H1 (cell line): ENCODE measurements around the gene ETV2. TPM values are rescaled to one million over a fixed set of nuclear protein-coding genes. Genes with fewer than 3 reads are reported as not detected.

ENCODE experiments used
- CTCF ChIA-PET: fragments of 300-600 bp; sonication (Branson Sonifier 250); formaldehyde crosslinking; loops from one replicate; lab custom pipeline; 2021; ENCODE audit not compliant: partially characterized antibody; lab: Charles Lee
- POLR2A ChIA-PET: fragments of 300-600 bp; sonication (Branson Sonifier 250); formaldehyde crosslinking; loops from one replicate; lab custom pipeline; 2021; ENCODE audit warnings: inconsistent platforms; ENCODE audit not compliant: partially characterized antibody; lab: Charles Lee
- DNase-seq, 2 experiments: peaks; one replicate each; pipeline versions ENCODE4 v3.0.0 to v3.0.0-alpha.2; 2010 to 2022; ENCODE audit warnings: low spot score in 2 of 2, low read depth in 1 of 2, mixed read lengths in 1 of 2
- FAIRE-seq: peaks from 2 replicates; lab custom pipeline; 2011; peaks lifted over from hg19 to GRCh38; lab: Jason Lieb, UNC
- H2AFZ ChIP-seq: 2 replicates; pipeline ENCODE4 v1.8.1; 2012; ENCODE audit warnings: low read length, inconsistent platforms
- H2AK5ac ChIP-seq: 2 replicates; pipeline ENCODE4 v1.6.1; 2013; ENCODE audit warnings: low read depth, low read length
- H2BK120ac ChIP-seq: replicated peaks from 2 replicates; pipeline ENCODE3; 2013; ENCODE audit warnings: low read depth, low read length, inconsistent platforms
- H2BK12ac ChIP-seq: 2 replicates; pipeline ENCODE4 v1.6.1; 2013; ENCODE audit warnings: low read depth, low read length
- H2BK15ac ChIP-seq: 2 replicates; pipeline ENCODE4 v1.6.1; 2013; ENCODE audit warnings: low read length
- H2BK20ac ChIP-seq: 2 replicates; pipeline ENCODE4 v1.6.1; 2013; ENCODE audit warnings: low read length
- H2BK5ac ChIP-seq: 2 replicates; pipeline ENCODE4 v1.6.1; 2013; ENCODE audit warnings: low read depth, low read length
- H3K14ac ChIP-seq: 2 replicates; pipeline ENCODE4 v1.6.1; 2013; ENCODE audit warnings: inconsistent platforms; ENCODE audit not compliant: insufficient read length
- H3K18ac ChIP-seq: 2 replicates; pipeline ENCODE4 v1.6.1; 2013; ENCODE audit warnings: low read length; ENCODE audit errors: extremely low read depth
- H3K23ac ChIP-seq: 2 replicates; pipeline ENCODE4 v1.6.1; 2013; ENCODE audit warnings: inconsistent platforms; ENCODE audit not compliant: insufficient read length
- H3K23me2 ChIP-seq: 2 replicates; pipeline ENCODE4 v1.6.1; 2013; ENCODE audit warnings: low read depth, low read length
- H3K27ac ChIP-seq: 2 replicates; pipeline ENCODE4 v1.6.1; 2011; ENCODE audit warnings: low read depth, low read length, inconsistent platforms
- H3K27me3 ChIP-seq, 4 experiments: replicated peaks in 1 of 4; 1 replicate in 1 of 4; 2 replicates in 3 of 4; pipeline versions ENCODE4 v1.6.1 to v1.8.1; 2011 to 2013; ENCODE audit warnings: low read length in 3 of 4, mild to moderate bottlenecking in 3 of 4, inconsistent platforms in 2 of 4, mixed read lengths in 2 of 4, moderate library complexity in 1 of 4; ENCODE audit not compliant: control insufficient read depth in 3 of 4, insufficient read depth in 3 of 4; ENCODE audit errors: extremely low read depth in 1 of 4
- H3K36me3 ChIP-seq, 4 experiments: 2 replicates each; pipeline versions ENCODE4 v1.6.1 to v1.8.1; 2011 to 2013; ENCODE audit warnings: mild to moderate bottlenecking in 4 of 4, low read length in 3 of 4, moderate library complexity in 2 of 4, control low read depth in 1 of 4, inconsistent platforms in 1 of 4; ENCODE audit not compliant: insufficient read depth in 4 of 4, control insufficient read depth in 2 of 4
- H3K4ac ChIP-seq: replicated peaks from 2 replicates; pipeline ENCODE3; 2013; ENCODE audit warnings: low read length, low read depth, mixed read lengths, inconsistent platforms; ENCODE audit not compliant: insufficient read length
- H3K4me1 ChIP-seq, 4 experiments: replicated peaks in 1 of 4; 1 replicate in 1 of 4; 2 replicates in 3 of 4; pipeline versions ENCODE4 v1.6.1 to v1.8.1; 2011 to 2013; ENCODE audit warnings: low read length in 3 of 4, inconsistent platforms in 2 of 4, mixed read lengths in 1 of 4; ENCODE audit not compliant: insufficient read depth in 4 of 4, control insufficient read depth in 3 of 4
- H3K4me2 ChIP-seq, 2 experiments: 2 replicates each; pipeline versions ENCODE4 v1.6.1 to v1.8.1; 2011 to 2013; ENCODE audit warnings: low read depth in 2 of 2, low read length in 2 of 2, control low read depth in 1 of 2, inconsistent platforms in 1 of 2, mild to moderate bottlenecking in 1 of 2; ENCODE audit not compliant: insufficient read depth in 1 of 2
- H3K4me3 ChIP-seq, 4 experiments: fragments of 200-600, 300-600 bp in 1 of 4; sonication (generic), shearing (Covaris generic), sonication (Bioruptor Twin) in 1 of 4; 2 replicates each; pipeline versions ENCODE4 v1.5.1 to v1.8.1; 2011 to 2016; ENCODE audit warnings: low read length in 4 of 4, low read depth in 3 of 4, control low read depth in 2 of 4, inconsistent platforms in 2 of 4, mild to moderate bottlenecking in 2 of 4, mixed read lengths in 1 of 4, moderate library complexity in 1 of 4; ENCODE audit not compliant: insufficient read depth in 2 of 4; ENCODE audit errors: extremely low read depth in 1 of 4
- H3K56ac ChIP-seq: replicated peaks from 2 replicates; pipeline ENCODE3; 2013; ENCODE audit warnings: low read depth, mild to moderate bottlenecking, mixed read lengths, low read length, inconsistent platforms; ENCODE audit not compliant: insufficient read length
- H3K79me1 ChIP-seq: 2 replicates; pipeline ENCODE4 v1.6.1; 2013; ENCODE audit warnings: low read depth, low read length, control low read depth
- H3K79me2 ChIP-seq, 2 experiments: 2 replicates each; pipeline versions ENCODE4 v1.6.1 to v1.8.1; 2012 to 2013; ENCODE audit warnings: low read length in 2 of 2, mild to moderate bottlenecking in 2 of 2, inconsistent platforms in 1 of 2; ENCODE audit not compliant: insufficient read depth in 2 of 2, control insufficient read depth in 1 of 2
- H3K9ac ChIP-seq, 4 experiments: replicated peaks in 1 of 4; 1 replicate in 1 of 4; 2 replicates in 3 of 4; pipeline versions ENCODE4 v1.6.1 to v1.8.1; 2011 to 2013; ENCODE audit warnings: low read depth in 3 of 4, low read length in 3 of 4, control low read depth in 2 of 4, mild to moderate bottlenecking in 2 of 4, moderate library complexity in 2 of 4, inconsistent platforms in 1 of 4; ENCODE audit errors: extremely low read depth in 1 of 4
- H3K9me3 ChIP-seq, 2 experiments: 2 replicates each; pipeline versions ENCODE4 v1.6.1 to v1.8.1; 2012 to 2013; ENCODE audit warnings: mild to moderate bottlenecking in 2 of 2, moderate library complexity in 2 of 2, control low read depth in 1 of 2, inconsistent platforms in 1 of 2, low read depth in 1 of 2, low read length in 1 of 2, mixed read lengths in 1 of 2; ENCODE audit not compliant: insufficient read depth in 2 of 2
- H4K20me1 ChIP-seq, 2 experiments: replicated peaks in 1 of 2; 2 replicates each; pipeline versions ENCODE3 to v1.8.1; 2011 to 2013; ENCODE audit warnings: inconsistent platforms in 2 of 2, low read length in 2 of 2, mild to moderate bottlenecking in 1 of 2; ENCODE audit not compliant: insufficient read depth in 2 of 2, control insufficient read depth in 1 of 2
- H4K5ac ChIP-seq: 2 replicates; pipeline ENCODE4 v1.6.1; 2013; ENCODE audit warnings: low read length, low read depth, mixed read lengths, inconsistent platforms; ENCODE audit not compliant: insufficient read length
- H4K8ac ChIP-seq: 2 replicates; pipeline ENCODE4 v1.8.0; 2013; ENCODE audit warnings: mild to moderate bottlenecking, moderate library complexity, low read length, inconsistent platforms; ENCODE audit not compliant: insufficient read depth; ENCODE audit errors: extremely low read depth
- H4K91ac ChIP-seq: replicated peaks from 2 replicates; pipeline ENCODE3; 2013; ENCODE audit warnings: low read length, mixed read lengths, inconsistent platforms; ENCODE audit not compliant: insufficient read length
- CEBPB ChIP-seq: IDR thresholded peaks from 2 replicates; pipeline ENCODE4 v1.6.1; 2012; ENCODE audit warnings: low read depth, low read length
- CHD1 ChIP-seq: IDR thresholded peaks from 2 replicates; pipeline ENCODE4 v1.6.1; 2012; ENCODE audit warnings: low read depth, low read length, improper control_type of control experiment
- CTBP2 ChIP-seq: IDR thresholded peaks from 2 replicates; pipeline ENCODE4 v1.7.0; 2011; ENCODE audit warnings: borderline replicate concordance, mild to moderate bottlenecking, moderate library complexity, mixed read lengths, low read length; ENCODE audit not compliant: insufficient read depth, insufficient read length
- CTCF ChIP-seq, 3 experiments: IDR thresholded peaks; 1 replicate in 2 of 3; 2 replicates in 1 of 3; pipeline versions ENCODE4 v1.5.1 to v1.6.1; 2011; ENCODE audit warnings: low read length in 3 of 3, mild to moderate bottlenecking in 3 of 3, inconsistent platforms in 2 of 3, low read depth in 1 of 3, moderate library complexity in 1 of 3; ENCODE audit not compliant: insufficient read depth in 1 of 3; ENCODE audit errors: control extremely low read depth in 1 of 3
- FOSL1 ChIP-seq: IDR thresholded peaks from 2 replicates; pipeline ENCODE4 v1.6.1; 2011; ENCODE audit warnings: mild to moderate bottlenecking, low read depth, low read length, moderate library complexity; ENCODE audit not compliant: insufficient read depth
- RAD21 ChIP-seq, 2 experiments: IDR thresholded peaks in 1 of 2; conservative IDR thresholded peaks in 1 of 2; 2 replicates each; pipeline ENCODE4 v1.6.1; 2011; ENCODE audit warnings: low read depth in 2 of 2, low read length in 2 of 2, improper control_type of control experiment in 1 of 2, inconsistent platforms in 1 of 2, mild to moderate bottlenecking in 1 of 2, moderate library complexity in 1 of 2
- SP2 ChIP-seq: IDR thresholded peaks from 2 replicates; pipeline ENCODE4 v1.6.1; 2012; ENCODE audit warnings: mild to moderate bottlenecking, low read length, inconsistent platforms
- TEAD4 ChIP-seq: IDR thresholded peaks from 2 replicates; pipeline ENCODE4 v1.6.1; 2012; ENCODE audit warnings: low read depth, low read length, inconsistent platforms, mixed read lengths
- WGBS, 2 experiments: shearing (Covaris generic) in 1 of 2; methylation state at CpG; one replicate each; pipeline versions ENCODE4 v1.1.6 to v1.1.7; 2013 to 2015; ENCODE audit warnings: low lambda C conversion rate in 2 of 2, mixed read lengths in 2 of 2, inconsistent platforms in 1 of 2, low coverage in 1 of 2, missing lambda C conversion rate in 1 of 2; ENCODE audit not compliant: insufficient replicate concordance in 2 of 2, insufficient coverage in 1 of 2, insufficient read length in 1 of 2; ENCODE audit errors: extremely low coverage in 1 of 2, missing lambda C conversion rate in 1 of 2; 5-methylcytosine and 5-hydroxymethylcytosine counted together
- polyA plus RNA-seq, 7 experiments: library from polyadenylated mRNA; depleted of rRNA in 3 of 7; stranded (reverse) in 5 of 7; unstranded in 2 of 7; fragments of >200 nt in 5 of 7; fragments of 200-250 nt in 2 of 7; gene quantifications; 1 replicate in 5 of 7; 2 replicates in 1 of 7; 4 replicates in 1 of 7; pipeline versions ENCODE4 v1.2.1 to v1.2.3, GENCODE V29; 2011 to 2013; ENCODE audit warnings: missing spikeins in 2 of 7, mixed read lengths in 2 of 7
- total RNA-seq: library from RNA; stranded (reverse); fragmentation: NEBNext Ultra II Directional; extraction: Animal tissue kit (Norgen Biotek cat#: 25700); gene quantifications from 2 replicates; pipeline ENCODE4 v1.2.1, GENCODE V29; 2021

The ETV2 gene
- total and polyA plus RNA-seq, 2 of the 8 experiments (the other 6 are each of a cell fraction or from before 2014, with no cell fraction given) = 0.88 to 1.3 TPM

- Histone ChIP-seq H2BK20ac (no peak overlapping the region), H4K91ac (peak overlapping the region; percentile 5), H3K4me2 (peak overlapping the region; percentile 85 to 88), H2BK5ac (peak overlapping the region; percentile 28; the same call in 1 of the 2 replicates), H4K20me1 (no peaks in the 10 kb centered on the region), H3K79me2 (peaks cover 5 to 15% of the 10 kb centered on the region in 2 experiments; a peak in 3 of 4 replicates), H2AK5ac (no peak overlapping the region), H3K4ac (peak overlapping the region; percentile 4), H2AFZ (peak overlapping the region; percentile 33; the same call in 1 of the 2 replicates), H3K4me1 (peaks cover 7 to 27% (median 16%) of the 10 kb centered on the region in 4 experiments; a peak in 6 of 7 replicates), H2BK120ac (no peak overlapping the region), H2BK15ac (peak overlapping the region; percentile 50; the same call in 1 of the 2 replicates), H3K23me2 (peaks cover 23% of the 10 kb centered on the region; the same call in 1 of the 2 replicates), H3K9me3 (no peaks in the 10 kb centered on the region), H3K27me3 (peaks cover 0 to 6% (median 3%) of the 10 kb centered on the region in 4 experiments; a peak in 4 of 7 replicates), H3K27ac (no peak overlapping the region), H3K14ac (no peak overlapping the region), H3K56ac (no peak overlapping the region), H3K23ac (no peak overlapping the region), H3K79me1 (no peaks in the 10 kb centered on the region), H3K18ac (peak overlapping the region; percentile 51), H3K9ac (no peak overlapping the region), H3K4me3 (peak overlapping the region; percentile 34 to 63 (median 52)), H4K8ac (0 out of 2 replicates have a peak overlapping the region, but pooled peaks have one; percentile 28), H2BK12ac (0 out of 2 replicates have a peak overlapping the region, but pooled peaks have one; percentile 28), H4K5ac (no peak overlapping the region), H3K36me3 (no peaks in the 10 kb centered on the region)
- ChIA-PET CTCF (interaction anchor here (1.3 to 3.6 kb wide), 3 partner anchors 57 to 96 kb away, joined by 4 to 17 read pairs (median 10); no protein-coding TSS in a partner anchor), POLR2A (interaction anchor here (1.0 to 3.4 kb wide), 11 partner anchors 15 to 135 kb away, joined by 3 to 13 read pairs (median 3); partner anchors contain the start of gene HAUS5)
- no peak for FAIRE-seq
- peak; percentile 61 to 98 for DNase-seq
- 31% methylated on average over 10 of the region's 20 CpGs; no CpG with 5 or more reads in 1 of the 2 experiments for WGBS, 2 experiments
- TF ChIP-seq FOSL1 = no peak
- TF ChIP-seq SP2 = no peak
- TF ChIP-seq CTBP2 = no peak
- TF ChIP-seq CHD1 = no peak
- 0 out of 2 replicates have a peak, but pooled peaks have one; percentile 1 for TF ChIP-seq CEBPB
- TF ChIP-seq RAD21 (IDR thresholded peaks at IDR 0.05 in 1 of 2, conservative IDR thresholded peaks at IDR 0.05 in 1 of 2; ENCODE audit: low read depth in 2 of 2, low read length in 2 of 2) = no peak
- no peak for TF ChIP-seq CTCF (IDR thresholded peaks at IDR 0.05; ENCODE audit: control extremely low read depth in 1 of 3, insufficient read depth in 1 of 3, low read depth in 1 of 3, low read length in 3 of 3)
- TF ChIP-seq TEAD4 = no peak
Measured at GRCh38 chr19:35644987-35645679, 3.6 kb downstream of the ETV2 start.
